Subcutaneous adipose tissue (tissue), 4 donors: ENCODE results near the gene OPALIN. TPM values are rescaled to one million over a fixed set of nuclear protein-coding genes. Genes with fewer than 3 reads are reported as not detected.

Experiments
- total RNA-seq, 4 donors: library from RNA; depleted of rRNA; stranded (reverse); fragments of >200 nt; gene quantifications; one replicate each; pipeline ENCODE4 v1.1.0, GENCODE V29; 2016
- TF ChIP-seq, protein P1 (sequence below): fragments of 450-650 bp; IDR thresholded peaks from one replicate; pipeline ENCODE4 v1.5.1; 2016; ENCODE audit warnings: low read depth, mild to moderate bottlenecking, control low read depth, antibody characterized with exemption, moderate library complexity

OPALIN gene
- total RNA-seq, 4 donors from 2014 or later, result not detected

GRCh38 chr10:96338279-96338925 lies 20.4 kb downstream of the OPALIN start:
- TF ChIP-seq, protein P1, sequence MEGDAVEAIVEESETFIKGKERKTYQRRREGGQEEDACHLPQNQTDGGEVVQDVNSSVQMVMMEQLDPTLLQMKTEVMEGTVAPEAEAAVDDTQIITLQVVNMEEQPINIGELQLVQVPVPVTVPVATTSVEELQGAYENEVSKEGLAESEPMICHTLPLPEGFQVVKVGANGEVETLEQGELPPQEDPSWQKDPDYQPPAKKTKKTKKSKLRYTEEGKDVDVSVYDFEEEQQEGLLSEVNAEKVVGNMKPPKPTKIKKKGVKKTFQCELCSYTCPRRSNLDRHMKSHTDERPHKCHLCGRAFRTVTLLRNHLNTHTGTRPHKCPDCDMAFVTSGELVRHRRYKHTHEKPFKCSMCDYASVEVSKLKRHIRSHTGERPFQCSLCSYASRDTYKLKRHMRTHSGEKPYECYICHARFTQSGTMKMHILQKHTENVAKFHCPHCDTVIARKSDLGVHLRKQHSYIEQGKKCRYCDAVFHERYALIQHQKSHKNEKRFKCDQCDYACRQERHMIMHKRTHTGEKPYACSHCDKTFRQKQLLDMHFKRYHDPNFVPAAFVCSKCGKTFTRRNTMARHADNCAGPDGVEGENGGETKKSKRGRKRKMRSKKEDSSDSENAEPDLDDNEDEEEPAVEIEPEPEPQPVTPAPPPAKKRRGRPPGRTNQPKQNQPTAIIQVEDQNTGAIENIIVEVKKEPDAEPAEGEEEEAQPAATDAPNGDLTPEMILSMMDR, result no peak

GRCh38 chr10:96337106-96337505 lies 21.7 kb downstream of the OPALIN start:
- TF ChIP-seq, protein P1, result no peak

- TF ChIP-seq, protein P1, result no peak
Measured at GRCh38 chr10:96334616-96335526, 23.9 kb downstream of the OPALIN start.

DNA sequence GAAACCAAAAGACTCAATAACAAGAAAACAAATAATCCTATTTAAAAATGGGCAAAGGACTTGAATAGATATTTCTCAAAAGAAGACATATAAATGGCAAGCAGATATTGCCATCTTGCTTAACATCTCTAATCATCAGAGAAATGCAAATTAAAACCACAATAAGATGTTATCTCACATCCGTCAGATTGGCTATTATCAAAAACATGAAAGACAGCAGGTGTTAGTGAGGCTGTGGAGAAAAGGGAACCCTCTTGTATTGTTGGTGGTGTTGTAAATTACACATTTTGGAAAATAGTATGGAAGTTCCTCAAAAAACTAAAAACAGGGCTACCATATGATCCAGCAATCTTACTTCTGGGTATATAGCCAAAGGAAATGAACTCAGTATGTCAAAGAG lies 25.7 kb downstream of the OPALIN start:
- TF ChIP-seq, protein P1, result no peak

GRCh38 chr10:96327462-96327861 lies 31.3 kb downstream of the OPALIN start:
- TF ChIP-seq, protein P1, result no peak

- TF ChIP-seq, protein P1, result no peak
Measured at GRCh38 chr10:96325719-96326373, 33.0 kb downstream of the OPALIN start.

GRCh38 chr10:96324447-96324846 lies 34.4 kb downstream of the OPALIN start:
- TF ChIP-seq, protein P1, result no peak
